Common myeloid progenitor, CD34-positive (primary cell): ENCODE data around the gene NKX6-1.

Experiments
- CTCF ChIA-PET: fragments of 350-600 bp; sonication (Branson Sonifier 250); formaldehyde crosslinking; loops from one replicate; lab custom pipeline; 2021; ENCODE audit warnings: antibody characterized with exemption; lab: Charles Lee
- POLR2A ChIA-PET: fragments of 350-600 bp; sonication (Branson Sonifier 250); formaldehyde crosslinking; loops from one replicate; lab custom pipeline; 2021; ENCODE audit warnings: antibody characterized with exemption; lab: Charles Lee
- DNase-seq, 3 donors: peaks; one replicate each; pipeline versions ENCODE4 v3.0.0 to v3.0.0-alpha.2; 2013
- H3K27ac ChIP-seq, 2 experiments: 1 replicate in 1 of 2; 2 replicates in 1 of 2; pipeline ENCODE4 v1.7.0; 2013; ENCODE audit warnings: inconsistent platforms in 2 of 2, low read length in 2 of 2, mild to moderate bottlenecking in 2 of 2, low read depth in 1 of 2, moderate library complexity in 1 of 2; ENCODE audit not compliant: severe bottlenecking in 2 of 2, insufficient read depth in 1 of 2, poor library complexity in 1 of 2
- H3K27me3 ChIP-seq, 5 experiments: replicated peaks in 2 of 5; 1 replicate in 3 of 5; 2 replicates in 2 of 5; pipeline versions ENCODE4 v1.6.1 to v1.7.0; 2013; ENCODE audit warnings: low read length in 4 of 5, mild to moderate bottlenecking in 2 of 5, moderate library complexity in 2 of 5, inconsistent platforms in 1 of 5; ENCODE audit not compliant: insufficient read depth in 5 of 5, control insufficient read depth in 4 of 5
- H3K36me3 ChIP-seq, 4 experiments: 1 replicate in 2 of 4; 2 replicates in 2 of 4; pipeline versions ENCODE4 v1.6.1 to v1.7.0; 2013; ENCODE audit warnings: low read length in 3 of 4, control low read depth in 1 of 4, mild to moderate bottlenecking in 1 of 4; ENCODE audit not compliant: control insufficient read depth in 4 of 4, insufficient read depth in 4 of 4
- H3K4me1 ChIP-seq, 4 experiments: 1 replicate in 3 of 4; 2 replicates in 1 of 4; pipeline versions ENCODE4 v1.6.1 to v1.7.1; 2013; ENCODE audit warnings: low read length in 3 of 4, mild to moderate bottlenecking in 3 of 4, control low read depth in 1 of 4, inconsistent platforms in 1 of 4, moderate library complexity in 1 of 4; ENCODE audit not compliant: control insufficient read depth in 4 of 4, insufficient read depth in 4 of 4; ENCODE audit errors: control extremely low read depth in 1 of 4
- H3K4me3 ChIP-seq, 7 experiments: 1 replicate in 4 of 7; 2 replicates in 3 of 7; pipeline versions ENCODE4 v1.5.1 to v1.7.0; 2013; ENCODE audit warnings: mild to moderate bottlenecking in 7 of 7, low read length in 6 of 7, moderate library complexity in 6 of 7, inconsistent platforms in 2 of 7, low read depth in 2 of 7, control low read depth in 1 of 7; ENCODE audit not compliant: insufficient read depth in 4 of 7, control insufficient read depth in 1 of 7; ENCODE audit errors: extremely low read depth in 1 of 7
- H3K9me3 ChIP-seq, 5 experiments: 1 replicate in 4 of 5; 2 replicates in 1 of 5; pipeline versions ENCODE4 v1.6.1 to v1.7.1; 2013; ENCODE audit warnings: low read length in 4 of 5, mild to moderate bottlenecking in 2 of 5, inconsistent platforms in 1 of 5, low read depth in 1 of 5, moderate library complexity in 1 of 5; ENCODE audit not compliant: control insufficient read depth in 4 of 5, insufficient read depth in 2 of 5; ENCODE audit errors: control extremely low read depth in 1 of 5
- WGBS: methylation state at CpG from one replicate; pipeline ENCODE4 v1.1.5; 2013; ENCODE audit not compliant: insufficient coverage; 5-methylcytosine and 5-hydroxymethylcytosine counted together

The NKX6-1 gene

DNA sequence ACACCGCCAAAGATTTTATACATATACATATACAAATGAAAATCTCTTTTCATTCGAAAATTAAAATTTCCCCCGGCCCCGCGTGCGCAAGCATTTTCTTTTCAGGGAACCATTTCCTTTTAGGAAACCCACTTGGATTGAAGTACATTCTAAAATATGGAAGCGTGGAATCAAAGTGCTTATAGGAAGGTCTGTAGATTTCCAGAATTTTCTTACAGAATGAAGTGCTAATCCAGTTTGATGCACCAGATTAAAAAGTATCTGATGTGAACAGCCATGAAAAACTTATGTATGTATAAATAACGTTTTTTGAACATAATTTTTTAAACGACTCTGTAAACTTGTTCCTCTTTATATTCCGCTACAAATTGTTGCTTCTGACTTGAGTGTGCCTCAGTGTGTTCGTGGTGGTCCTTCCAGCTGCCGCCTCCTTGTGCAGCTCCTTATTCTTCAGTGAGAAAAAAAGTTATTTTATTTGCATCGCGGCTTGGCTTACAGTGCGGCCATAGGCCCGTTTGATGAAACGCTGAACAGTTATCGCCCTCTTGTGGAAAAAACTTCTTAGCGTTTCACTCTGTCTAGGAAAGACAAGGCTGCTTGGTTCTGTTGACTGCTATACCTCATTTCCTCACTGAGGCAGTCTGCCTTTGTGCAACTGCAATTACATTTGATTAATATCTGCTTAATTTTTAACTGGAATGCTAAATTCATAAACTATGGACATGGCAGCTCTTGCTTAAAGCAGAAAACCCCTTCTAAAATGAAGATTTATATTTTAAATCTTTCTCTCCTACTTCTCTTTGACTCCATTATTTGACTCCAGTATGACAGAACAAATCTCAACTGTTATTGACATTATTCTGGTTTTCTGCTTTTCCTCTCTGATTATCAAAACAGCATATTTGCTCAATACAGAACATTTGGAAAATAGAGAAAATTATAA, 4.7 kb upstream of the NKX6-1 start:
- H3K27me3 ChIP-seq: peaks cover 29 to 91% (median 71%) of the 10 kb centered on the region in 5 experiments
- CTCF ChIA-PET: interaction anchor here (1.0 to 3.6 kb wide), 7 partner anchors 10 to 859 kb away, joined by 3 to 20 read pairs (median 5); no protein-coding TSS in a partner anchor
- no peak overlapping the region for H3K4me3 ChIP-seq

DNA sequence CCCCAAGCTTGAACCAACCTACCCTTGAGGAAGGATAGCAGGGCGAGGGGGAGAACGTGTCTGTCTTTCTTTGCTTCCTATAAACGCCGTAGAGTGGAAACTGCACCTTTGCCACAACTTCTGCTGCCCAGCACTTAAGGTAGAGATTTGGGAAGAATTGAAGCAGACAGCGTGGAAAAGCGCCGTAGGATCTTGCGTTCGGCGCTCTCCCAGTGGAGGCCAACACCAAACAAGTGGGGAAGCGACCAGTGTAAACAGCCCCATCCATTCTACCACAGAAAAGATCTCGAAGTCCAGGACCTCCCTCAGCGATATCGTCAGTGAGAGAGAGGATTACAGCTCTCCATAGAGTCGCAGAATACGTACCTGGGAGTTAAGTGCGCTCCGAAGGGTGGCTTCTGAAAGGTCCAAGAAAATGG, 3.9 kb upstream of the NKX6-1 start:
- H3K9me3 ChIP-seq: peaks cover 0 to 7% (median 0%) of the 10 kb centered on the region in 5 experiments
- peak in 1 of 3 donors; percentile 29 for DNase-seq
- no peak overlapping the region for H3K4me3 ChIP-seq
- CTCF ChIA-PET: interaction anchor here (0.7 to 3.6 kb wide), 7 partner anchors 8 to 34 kb away, joined by 3 to 20 read pairs (median 4); no protein-coding TSS in a partner anchor
- no peaks in the 10 kb centered on the region for H3K36me3 ChIP-seq
- H3K27ac ChIP-seq: no peak overlapping the region
- peaks cover 29 to 91% (median 68%) of the 10 kb centered on the region in 5 experiments for H3K27me3 ChIP-seq
- WGBS: 6% methylated on average over 6 of the region's 18 CpGs
- H3K4me1 ChIP-seq: peaks cover 0 to 20% (median 18%) of the 10 kb centered on the region in 4 experiments
- POLR2A ChIA-PET: no interaction called here

More for the DNA sequence above, 4.7 kb upstream of the NKX6-1 start:
- peaks cover 0 to 12% (median 10%) of the 10 kb centered on the region in 4 experiments for H3K4me1 ChIP-seq
- WGBS: 0% methylated on average over 11 of the region's 19 CpGs
- H3K27ac ChIP-seq: no peak overlapping the region
- POLR2A ChIA-PET: no interaction called here
- no peaks in the 10 kb centered on the region for H3K36me3 ChIP-seq
- H3K9me3 ChIP-seq: peaks cover 0 to 7% (median 0%) of the 10 kb centered on the region in 5 experiments
- peak; percentile 81 to 84 (median 84) for DNase-seq

DNA sequence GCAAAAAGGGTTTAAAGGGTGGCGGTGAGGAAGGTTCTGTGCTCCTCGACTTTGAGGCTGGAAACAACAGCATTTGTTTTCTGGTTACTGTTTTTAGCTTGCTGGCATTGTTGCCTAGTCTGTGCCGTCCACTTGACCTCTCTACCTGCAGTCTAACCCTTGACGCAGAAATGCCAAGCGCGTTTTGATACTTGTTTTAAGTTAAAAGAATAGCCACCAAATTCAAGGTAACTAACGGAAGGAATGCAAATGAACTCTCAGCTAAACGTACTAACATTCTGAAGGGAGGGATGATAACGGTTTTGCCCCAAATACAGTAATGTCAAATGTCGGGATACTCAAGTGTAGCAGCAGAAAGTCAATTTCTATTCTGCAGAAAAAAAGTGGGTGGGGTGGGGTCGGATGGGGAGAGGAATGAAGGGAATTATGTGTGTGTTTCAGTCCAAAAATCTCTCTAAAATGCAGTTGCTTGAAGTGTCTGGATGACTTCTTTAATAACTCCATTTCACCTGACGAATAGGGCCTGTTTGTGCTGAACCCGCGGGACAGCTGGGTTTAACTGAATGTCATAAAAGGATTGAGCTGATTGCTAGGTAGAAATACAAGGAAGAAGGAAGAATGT, 3.4 kb upstream of the NKX6-1 start:
- WGBS: 7% methylated on average over 6 of the region's 14 CpGs
- H3K27me3 ChIP-seq: peaks cover 26 to 91% (median 67%) of the 10 kb centered on the region in 5 experiments

DNA sequence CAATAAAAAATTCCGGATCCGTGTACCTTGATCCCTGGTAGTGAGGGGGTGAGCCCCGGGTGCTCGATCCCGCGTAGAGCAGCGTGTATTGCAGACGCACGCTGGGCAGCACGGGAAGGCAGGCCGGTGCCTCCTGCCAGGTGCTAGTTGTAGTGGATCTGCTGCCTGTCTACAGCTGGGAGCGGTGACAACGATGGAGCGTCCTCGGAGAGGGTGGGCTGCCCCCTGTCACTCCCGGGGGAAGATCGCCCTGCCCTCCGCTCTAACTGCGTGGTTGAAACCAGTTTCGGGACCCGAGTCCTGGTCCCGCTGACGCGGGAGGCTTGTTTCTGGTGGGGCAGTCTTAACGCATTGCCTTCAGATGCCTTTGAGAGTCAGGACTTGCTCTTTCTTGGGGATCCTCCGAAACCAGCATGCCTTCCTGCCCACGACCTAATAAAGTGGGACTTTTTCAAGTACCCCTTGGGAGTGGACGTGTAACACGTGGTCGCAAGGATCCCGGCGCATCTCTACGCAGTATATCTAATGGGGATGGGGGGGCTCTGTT, 2.7 kb upstream of the NKX6-1 start:
- Histone ChIP-seq H3K9me3 (peaks cover 0 to 8% (median 0%) of the 10 kb centered on the region in 5 experiments), H3K27me3 (peaks cover 24 to 91% (median 69%) of the 10 kb centered on the region in 5 experiments), H3K4me3 (no peak overlapping the region), H3K27ac (no peak overlapping the region), H3K4me1 (peaks cover 0 to 31% (median 26%) of the 10 kb centered on the region in 4 experiments), H3K36me3 (no peaks in the 10 kb centered on the region)
- peak in 1 of 3 donors; percentile 22 for DNase-seq
- ChIA-PET CTCF (interaction anchor here (1.4 to 2.8 kb wide), 2 partner anchors 16 to 19 kb away, joined by 3 to 20 read pairs; no protein-coding TSS in a partner anchor), POLR2A (no interaction called here)
- 9% methylated on average over 33 of the region's 33 CpGs for WGBS

More for the DNA sequence above, 3.4 kb upstream of the NKX6-1 start:
- Histone ChIP-seq H3K9me3 (peaks cover 0 to 7% (median 0%) of the 10 kb centered on the region in 5 experiments), H3K4me3 (no peak overlapping the region), H3K27ac (no peak overlapping the region), H3K36me3 (no peaks in the 10 kb centered on the region), H3K4me1 (peaks cover 0 to 25% (median 22%) of the 10 kb centered on the region in 4 experiments)
- CTCF ChIA-PET: interaction anchor here (0.7 to 3.6 kb wide), 7 partner anchors 9 to 33 kb away, joined by 3 to 20 read pairs (median 4); no protein-coding TSS in a partner anchor
- POLR2A ChIA-PET: no interaction called here
- peak in 1 of 3 donors; percentile 12 for DNase-seq

DNA sequence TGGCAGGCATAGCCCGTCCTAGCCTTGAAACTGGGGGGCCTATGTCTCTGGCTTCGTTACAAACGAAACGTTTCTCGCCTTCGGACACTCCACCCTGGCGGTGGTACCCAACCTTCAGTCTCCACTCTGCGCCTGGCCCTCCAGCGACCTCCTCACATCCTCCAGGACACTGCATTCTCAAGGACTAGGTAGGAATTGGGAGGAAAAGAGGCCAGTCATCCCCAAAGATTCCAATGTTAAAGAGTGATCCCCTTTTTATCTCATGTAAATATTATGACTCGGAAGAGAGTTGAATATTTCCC, 2.1 kb upstream of the NKX6-1 start:
- 10% methylated on average over 7 of the region's 10 CpGs for WGBS
- H3K9me3 ChIP-seq: peaks cover 0 to 10% (median 0%) of the 10 kb centered on the region in 5 experiments
- no peak overlapping the region for H3K27ac ChIP-seq
- H3K4me3 ChIP-seq: no peak overlapping the region
- ChIA-PET CTCF (interaction anchor here (1.0 kb wide), 1 partner anchor 10 kb away, joined by 4 read pairs; no protein-coding TSS in a partner anchor), POLR2A (no interaction called here)
- peaks cover 0 to 37% (median 28%) of the 10 kb centered on the region in 4 experiments for H3K4me1 ChIP-seq
- no peaks in the 10 kb centered on the region for H3K36me3 ChIP-seq
- H3K27me3 ChIP-seq: peaks cover 20 to 93% (median 74%) of the 10 kb centered on the region in 5 experiments
- no peak for DNase-seq

DNA sequence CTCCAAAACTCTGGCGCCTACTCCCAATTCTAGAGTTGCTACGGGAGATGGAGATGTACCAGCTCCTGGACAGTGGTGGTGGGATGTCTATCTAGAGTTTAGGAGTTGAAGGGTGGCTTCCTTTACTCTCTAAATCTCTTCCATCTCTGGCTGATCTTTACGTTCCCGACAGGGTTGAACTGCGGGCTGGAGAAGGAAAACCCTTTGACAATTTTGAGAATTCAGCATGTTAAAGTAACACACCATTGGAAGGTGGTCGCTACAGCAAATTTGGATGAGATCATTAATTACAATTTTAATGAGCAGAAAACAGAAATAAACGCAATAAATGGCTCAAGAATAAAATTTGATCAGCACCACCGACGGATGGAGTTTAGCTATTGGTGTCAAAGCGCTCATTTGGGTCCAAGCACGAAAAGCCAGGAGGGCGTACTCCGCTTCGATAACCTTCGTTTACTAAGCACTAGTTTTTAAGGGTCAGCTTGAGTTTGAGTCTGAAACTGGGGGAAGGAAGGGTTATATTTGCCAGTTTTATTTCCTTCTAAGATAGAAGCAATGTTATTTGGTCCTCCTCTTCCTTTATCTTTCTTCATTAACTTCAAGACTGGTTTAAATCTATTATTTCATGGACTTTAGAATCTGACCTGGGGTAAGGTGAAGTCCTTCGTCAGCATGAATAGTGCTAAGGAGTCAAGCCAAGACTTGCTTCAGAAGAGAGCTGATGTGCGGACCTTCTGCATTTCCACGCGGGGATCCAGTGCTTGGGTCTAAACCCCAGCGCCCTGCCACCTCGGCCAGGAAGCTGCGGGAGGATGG, 1.5 kb upstream of the NKX6-1 start:
- POLR2A ChIA-PET: no interaction called here

More for the DNA sequence above, 1.5 kb upstream of the NKX6-1 start:
- H3K36me3 ChIP-seq: no peaks in the 10 kb centered on the region
- WGBS: 11% methylated on average over 11 of the region's 22 CpGs
- H3K27me3 ChIP-seq: peaks cover 22 to 94% (median 74%) of the 10 kb centered on the region in 5 experiments
- H3K9me3 ChIP-seq: peaks cover 0 to 12% (median 0%) of the 10 kb centered on the region in 5 experiments
- H3K27ac ChIP-seq: no peak overlapping the region
- CTCF ChIA-PET: interaction anchor here (0.8 to 1.0 kb wide), 2 partner anchors 9 to 13 kb away, joined by 3 to 4 read pairs; no protein-coding TSS in a partner anchor
- no peak for DNase-seq
- H3K4me3 ChIP-seq: no peak overlapping the region
- H3K4me1 ChIP-seq: peaks cover 0 to 37% (median 28%) of the 10 kb centered on the region in 4 experiments
